Measurements from ENCODE around the gene KRTAP5-9. TPM values are rescaled to one million over a fixed set of nuclear protein-coding genes. Genes with fewer than 3 reads are reported as not detected.
A peak's percentile ranks its signal among the peaks of the same experiment; 100 is the strongest.
"Not testable (repeated sequence)": the region's sequence is repeated elsewhere in the genome, so short reads cannot be mapped to it uniquely, and the experiment has no call there.

Gene KRTAP5-9
- polyA plus RNA-seq, 6 donors from 2014 or later, result 0.27 TPM; not detected in 5

DNA sequence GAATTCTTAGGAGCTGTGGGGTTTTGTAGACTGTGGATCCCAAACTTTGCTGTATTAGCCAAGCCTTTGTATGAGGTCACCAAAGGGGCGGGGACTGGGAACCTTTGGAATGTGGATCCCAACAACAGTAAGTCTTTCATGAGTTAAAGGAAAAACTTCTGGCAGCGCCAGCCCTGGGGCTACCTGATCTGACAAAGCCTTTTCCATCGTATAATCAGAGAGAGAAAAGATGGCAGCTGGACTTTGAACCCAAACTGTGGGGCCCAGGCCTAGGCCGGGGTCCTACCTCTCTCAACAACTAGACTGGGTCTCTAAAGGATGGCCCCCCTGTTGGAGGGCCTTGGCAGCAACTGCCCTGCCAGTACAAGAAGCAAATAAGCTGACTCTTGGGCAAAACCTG is 40.1 kb downstream of the KRTAP5-9 start:
- not testable (repeated sequence) for H3K4me1 Mint-ChIP-seq; H3K27ac Mint-ChIP-seq; H3K36me3 Mint-ChIP-seq; ATAC-seq (ENCODE audit: low read depth in 2 of 2); DNase-seq; H3K9me3 Mint-ChIP-seq
- H3K27me3 Mint-ChIP-seq, result peaks cover 11 to 31% (median 26%) of the 10 kb centered on the region in 3 donors
- peak overlapping the region in 1 of 8 donors; percentile 75 for H3K4me3 Mint-ChIP-seq

- H3K9me3 Mint-ChIP-seq; ATAC-seq (ENCODE audit: low read depth in 2 of 2); H3K4me1 Mint-ChIP-seq; H3K36me3 Mint-ChIP-seq; H3K4me3 Mint-ChIP-seq; H3K27ac Mint-ChIP-seq: not testable (repeated sequence)
- H3K27me3 Mint-ChIP-seq, result peaks cover 10 to 26% (median 25%) of the 10 kb centered on the region in 3 donors
- DNase-seq, result peak; percentile 19
Measured at GRCh38 chr11:71588822-71589545, 40.8 kb downstream of the KRTAP5-9 start.

DNA sequence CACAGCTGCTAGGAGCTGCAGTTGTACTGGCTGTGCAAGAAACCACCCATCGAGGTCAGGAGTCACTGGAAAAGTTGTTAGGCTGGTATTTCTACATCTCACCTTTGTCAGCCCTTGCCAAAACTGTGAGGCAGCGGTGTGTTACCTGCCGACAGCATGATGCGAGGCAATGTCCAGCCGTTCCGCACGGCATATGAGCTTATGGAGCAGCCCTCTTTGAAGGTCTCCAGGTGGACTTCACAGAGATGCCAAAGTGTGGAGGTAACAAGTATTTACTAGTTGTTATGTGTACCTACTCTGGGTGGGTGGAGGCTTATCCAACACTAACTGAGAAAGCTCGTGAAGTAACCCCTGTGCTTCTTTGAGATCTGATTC is 41.3 kb downstream of the KRTAP5-9 start:
- H3K27me3 Mint-ChIP-seq, result peaks cover 6 to 23% (median 21%) of the 10 kb centered on the region in 3 donors
- ATAC-seq (ENCODE audit: low read depth in 2 of 2); H3K27ac Mint-ChIP-seq; DNase-seq; H3K36me3 Mint-ChIP-seq; H3K4me3 Mint-ChIP-seq; H3K9me3 Mint-ChIP-seq; H3K4me1 Mint-ChIP-seq: not testable (repeated sequence)

Other genes starting within 250 kb of the KRTAP5-9 start
- 10 to 100 TPM; 10.2 to 19.0 (median 15.3) TPM for gene DHCR7, start 100.0 kb upstream of the KRTAP5-9 start, polyA plus RNA-seq (ENCODE audit: low read depth in 6 of 6)
- gene NADSYN1, start 95.2 kb upstream of the KRTAP5-9 start, polyA plus RNA-seq (ENCODE audit: low read depth in 6 of 6), result 10 to 100 TPM; 22.2 to 41.6 (median 32.1) TPM
- not detected for gene KRTAP5-7, start 21.2 kb upstream of the KRTAP5-9 start, polyA plus RNA-seq (ENCODE audit: low read depth in 6 of 6)
- gene KRTAP5-8, start 10.4 kb upstream of the KRTAP5-9 start, polyA plus RNA-seq (ENCODE audit: low read depth in 6 of 6), result not detected
- gene KRTAP5-10, start 17.1 kb downstream of the KRTAP5-9 start, polyA plus RNA-seq (ENCODE audit: low read depth in 6 of 6), result not detected
- gene KRTAP5-11, start 34.5 kb downstream of the KRTAP5-9 start, polyA plus RNA-seq (ENCODE audit: low read depth in 6 of 6), result not detected